Keratinocyte (primary cell): ENCODE measurements around the gene RTN3. TPM values are rescaled to one million over a fixed set of nuclear protein-coding genes. Genes with fewer than 3 reads are reported as not detected.
A peak's percentile ranks its signal among the peaks of the same experiment; 100 is the strongest.

Experiments used
- DNase-seq: peaks from one replicate; pipeline ENCODE4 v3.0.0-alpha.2; 2011; ENCODE audit warnings: low read depth, missing footprints, low spot score
- FAIRE-seq: peaks from 2 replicates; lab custom pipeline; 2011; peaks lifted over from hg19 to GRCh38; lab: Jason Lieb, UNC
- H2AFZ ChIP-seq: 2 replicates; pipeline ENCODE4 v1.6.0; 2012; ENCODE audit warnings: low read length, control low read depth, inconsistent platforms; ENCODE audit not compliant: control insufficient read depth
- H3K27ac ChIP-seq: 2 replicates; pipeline ENCODE4 v1.5.1; 2011; ENCODE audit warnings: low read length; ENCODE audit not compliant: control insufficient read depth, insufficient read depth
- H3K27me3 ChIP-seq: 3 replicates; pipeline ENCODE4 v1.6.0; 2011; ENCODE audit warnings: low read length; ENCODE audit not compliant: control insufficient read depth, insufficient read depth; ENCODE audit errors: extremely low read depth
- H3K36me3 ChIP-seq, 2 experiments: 2 replicates in 1 of 2; 3 replicates in 1 of 2; pipeline ENCODE4 v1.5.1; 2011; ENCODE audit warnings: low read length in 2 of 2, mild to moderate bottlenecking in 1 of 2; ENCODE audit not compliant: control insufficient read depth in 2 of 2, insufficient read depth in 2 of 2; ENCODE audit errors: extremely low read depth in 1 of 2
- H3K4me1 ChIP-seq: 3 replicates; pipeline ENCODE4 v1.5.1; 2011; ENCODE audit warnings: low read length; ENCODE audit not compliant: control insufficient read depth, insufficient read depth; ENCODE audit errors: extremely low read depth
- H3K4me2 ChIP-seq: 3 replicates; pipeline ENCODE4 v1.6.0; 2011; ENCODE audit warnings: low read depth, low read length; ENCODE audit not compliant: control insufficient read depth, insufficient read depth; ENCODE audit errors: extremely low read depth
- H3K4me3 ChIP-seq, 3 experiments: fragments of 200-600 bp in 1 of 3; sonication (generic) in 1 of 3; 2 replicates in 2 of 3; 3 replicates in 1 of 3; pipeline ENCODE4 v1.5.1; 2011 to 2016; ENCODE audit warnings: low read length in 3 of 3, mild to moderate bottlenecking in 3 of 3, control low read depth in 2 of 3, inconsistent platforms in 1 of 3, low read depth in 1 of 3, mixed read lengths in 1 of 3, mixed run types in 1 of 3, moderate library complexity in 1 of 3; ENCODE audit not compliant: control insufficient read depth in 2 of 3, insufficient read depth in 2 of 3; ENCODE audit errors: extremely low read depth in 1 of 3
- H3K79me2 ChIP-seq: 2 replicates; pipeline ENCODE4 v1.6.0; 2012; ENCODE audit warnings: low read length; ENCODE audit not compliant: control insufficient read depth, insufficient read depth
- H3K9ac ChIP-seq: 3 replicates; pipeline ENCODE4 v1.6.0; 2011; ENCODE audit warnings: low read length; ENCODE audit not compliant: control insufficient read depth, insufficient read depth; ENCODE audit errors: extremely low read depth
- H3K9me1 ChIP-seq: 3 replicates; pipeline ENCODE4 v1.6.0; 2011; ENCODE audit warnings: low read length; ENCODE audit not compliant: control insufficient read depth, insufficient read depth; ENCODE audit errors: extremely low read depth
- H3K9me3 ChIP-seq: 2 replicates; pipeline ENCODE4 v1.5.1; 2012; ENCODE audit warnings: low read depth, low read length; ENCODE audit not compliant: control insufficient read depth
- H4K20me1 ChIP-seq: 3 replicates; pipeline ENCODE4 v1.6.0; 2011; ENCODE audit warnings: low read length; ENCODE audit not compliant: control insufficient read depth, insufficient read depth; ENCODE audit errors: extremely low read depth
- EZH2 ChIP-seq: IDR thresholded peaks from one replicate; pipeline ENCODE4 v1.6.1; 2012; ENCODE audit warnings: inconsistent platforms, mild to moderate bottlenecking, low read length, moderate library complexity
- dilution Hi-C: fragments of 300-500 bp; cut with MboI; formaldehyde crosslinking; loops from one replicate; pipeline ENCODE4 v1.7.0; 2020; ENCODE audit warnings: low sequenced_read_pairs; ENCODE audit not compliant: extremely low pct_ligation_motif_present
- polyA plus RNA-seq, 5 experiments: library from polyadenylated mRNA; depleted of rRNA in 3 of 5; stranded (reverse) in 3 of 5; stranded (forward) in 1 of 5; unstranded in 1 of 5; fragments of >200 nt; gene quantifications; 1 replicate in 1 of 5; 2 replicates in 3 of 5; 3 replicates in 1 of 5; pipeline versions ENCODE4 v1.2.1 to v1.2.3, GENCODE V29; 2011 to 2012; ENCODE audit warnings: missing spikeins in 2 of 5, low read depth in 1 of 5, low replicate concordance in 1 of 5
- TF ChIP-seq, protein P1 (sequence below), 3 experiments: IDR thresholded peaks in 1 of 3; conservative IDR thresholded peaks in 1 of 3; optimal IDR thresholded peaks in 1 of 3; 2 replicates in 2 of 3; 3 replicates in 1 of 3; pipeline versions ENCODE3 to v1.5.1; 2011; ENCODE audit warnings: low read length in 3 of 3, mild to moderate bottlenecking in 3 of 3, moderate library complexity in 2 of 3, control low read depth in 1 of 3, inconsistent platforms in 1 of 3; ENCODE audit not compliant: insufficient read depth in 2 of 3; ENCODE audit errors: extremely low read depth in 1 of 3

RTN3 gene
- polyA plus RNA-seq, 1 donor (not counting 4 experiments of a cell fraction or from before 2014, with no cell fraction given) = 50.8 TPM

DNA sequence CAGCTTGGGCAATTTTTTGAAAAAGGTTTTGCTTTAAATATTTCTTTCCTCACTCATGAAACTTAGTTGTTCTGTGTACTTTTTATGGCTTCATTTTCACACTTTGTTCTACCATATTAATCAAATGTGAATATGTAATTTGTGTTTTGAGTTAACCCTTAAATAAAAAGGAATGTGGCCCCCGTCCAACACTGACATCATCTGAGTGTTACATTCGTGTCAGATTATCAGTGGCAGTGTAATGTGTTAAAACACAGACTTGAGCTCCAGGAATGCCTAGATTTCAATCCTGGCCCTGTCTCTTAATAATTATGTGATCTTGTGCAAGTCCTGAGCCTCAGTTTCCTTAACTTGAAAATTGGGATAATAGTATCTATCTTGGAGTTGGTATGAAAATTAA, 5.6 kb downstream of the RTN3 start:
- FAIRE-seq (no peak), DNase-seq (no peak)
- H3K79me2 ChIP-seq = peaks cover 80% of the 10 kb centered on the region
- dilution Hi-C loops = no loop called here
- TF ChIP-seq EZH2 = no peak
- TF ChIP-seq, protein P1, sequence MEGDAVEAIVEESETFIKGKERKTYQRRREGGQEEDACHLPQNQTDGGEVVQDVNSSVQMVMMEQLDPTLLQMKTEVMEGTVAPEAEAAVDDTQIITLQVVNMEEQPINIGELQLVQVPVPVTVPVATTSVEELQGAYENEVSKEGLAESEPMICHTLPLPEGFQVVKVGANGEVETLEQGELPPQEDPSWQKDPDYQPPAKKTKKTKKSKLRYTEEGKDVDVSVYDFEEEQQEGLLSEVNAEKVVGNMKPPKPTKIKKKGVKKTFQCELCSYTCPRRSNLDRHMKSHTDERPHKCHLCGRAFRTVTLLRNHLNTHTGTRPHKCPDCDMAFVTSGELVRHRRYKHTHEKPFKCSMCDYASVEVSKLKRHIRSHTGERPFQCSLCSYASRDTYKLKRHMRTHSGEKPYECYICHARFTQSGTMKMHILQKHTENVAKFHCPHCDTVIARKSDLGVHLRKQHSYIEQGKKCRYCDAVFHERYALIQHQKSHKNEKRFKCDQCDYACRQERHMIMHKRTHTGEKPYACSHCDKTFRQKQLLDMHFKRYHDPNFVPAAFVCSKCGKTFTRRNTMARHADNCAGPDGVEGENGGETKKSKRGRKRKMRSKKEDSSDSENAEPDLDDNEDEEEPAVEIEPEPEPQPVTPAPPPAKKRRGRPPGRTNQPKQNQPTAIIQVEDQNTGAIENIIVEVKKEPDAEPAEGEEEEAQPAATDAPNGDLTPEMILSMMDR (optimal IDR thresholded peaks at IDR 0.05 in 1 of 3, IDR thresholded peaks at IDR 0.05 in 1 of 3, conservative IDR thresholded peaks at IDR 0.05 in 1 of 3; ENCODE audit: extremely low read depth in 1 of 3, insufficient read depth in 2 of 3, low read length in 3 of 3) = no peak
- H3K27me3 ChIP-seq = no peaks in the 10 kb centered on the region
- H4K20me1 ChIP-seq = peaks cover 5% of the 10 kb centered on the region
- no peak overlapping the region for H2AFZ ChIP-seq
- H3K4me1 ChIP-seq = peaks cover 44% of the 10 kb centered on the region
- H3K27ac ChIP-seq = no peak overlapping the region
- no peak overlapping the region for H3K9ac ChIP-seq
- no peaks in the 10 kb centered on the region for H3K9me3 ChIP-seq
- no peaks in the 10 kb centered on the region for H3K9me1 ChIP-seq
- no peaks in the 10 kb centered on the region for H3K36me3 ChIP-seq
- H3K4me2 ChIP-seq = no peak overlapping the region
- H3K4me3 ChIP-seq = no peak overlapping the region

DNA sequence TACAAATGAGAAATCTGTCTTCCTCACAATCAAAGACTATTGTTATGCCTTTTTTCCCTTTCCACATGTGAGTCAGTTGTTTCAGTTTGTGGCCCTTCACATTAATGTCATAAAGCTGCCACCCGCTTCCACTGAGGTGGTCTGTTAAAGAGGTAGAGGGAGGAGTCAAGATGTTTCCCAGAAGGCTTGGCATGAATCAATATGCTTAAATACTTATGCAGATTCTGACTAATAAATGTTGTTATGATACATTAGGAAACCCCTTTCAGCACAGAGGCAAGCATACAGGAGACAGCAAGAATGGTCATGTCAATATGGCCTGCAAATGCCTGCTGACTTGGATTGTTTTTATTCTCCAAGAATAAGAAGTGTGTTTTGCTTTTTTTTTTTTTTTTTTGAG, 6.5 kb downstream of the RTN3 start:
- Histone ChIP-seq H3K27me3 (no peaks in the 10 kb centered on the region), H3K4me3 (no peak overlapping the region), H3K9ac (no peak overlapping the region), H3K36me3 (no peaks in the 10 kb centered on the region), H3K9me3 (no peaks in the 10 kb centered on the region), H3K79me2 (peaks cover 75% of the 10 kb centered on the region), H3K4me1 (peaks cover 40% of the 10 kb centered on the region), H3K27ac (peak overlapping the region; percentile 46), H3K4me2 (peak overlapping the region; percentile 67), H3K9me1 (no peaks in the 10 kb centered on the region), H4K20me1 (peaks cover 2% of the 10 kb centered on the region), H2AFZ (no peak overlapping the region)
- no peak for DNase-seq
- dilution Hi-C loops = no loop called here
- FAIRE-seq = no peak
- no peak for TF ChIP-seq EZH2
- TF ChIP-seq, protein P1 (optimal IDR thresholded peaks at IDR 0.05 in 1 of 3, IDR thresholded peaks at IDR 0.05 in 1 of 3, conservative IDR thresholded peaks at IDR 0.05 in 1 of 3; ENCODE audit: extremely low read depth in 1 of 3, insufficient read depth in 2 of 3, low read length in 3 of 3) = no peak
